H9 (cell line): ENCODE measurements around the gene TMEM59L. TPM values are rescaled to one million over a fixed set of nuclear protein-coding genes. Genes with fewer than 3 reads are reported as not detected.

ENCODE experiments used
- DNase-seq: peaks from one replicate; pipeline ENCODE4 v3.0.0-alpha.2; 2017
- H2AFZ ChIP-seq: one replicate; pipeline ENCODE4 v1.6.1; 2013; ENCODE audit warnings: mild to moderate bottlenecking, low read length, control low read depth, moderate library complexity
- H2AK5ac ChIP-seq: 2 replicates; pipeline ENCODE4 v1.6.1; 2013; ENCODE audit warnings: low read length, control low read depth, mixed read lengths; ENCODE audit not compliant: insufficient read length
- H2BK120ac ChIP-seq: one replicate; pipeline ENCODE4 v1.6.1; 2013; ENCODE audit warnings: low read depth, mild to moderate bottlenecking, low read length, control low read depth, inconsistent platforms; ENCODE audit not compliant: poor library complexity, severe bottlenecking
- H2BK12ac ChIP-seq: 2 replicates; pipeline ENCODE4 v1.6.1; 2013; ENCODE audit warnings: low read length, control low read depth, mixed read lengths, low read depth; ENCODE audit not compliant: insufficient read length
- H2BK15ac ChIP-seq: 2 replicates; pipeline ENCODE4 v1.6.1; 2013; ENCODE audit warnings: low read depth, low read length, control low read depth
- H2BK20ac ChIP-seq: one replicate; pipeline ENCODE4 v1.6.1; 2013; ENCODE audit warnings: low read depth, mild to moderate bottlenecking, low read length, control low read depth, inconsistent platforms; ENCODE audit not compliant: poor library complexity, severe bottlenecking
- H2BK5ac ChIP-seq: 2 replicates; pipeline ENCODE4 v1.6.1; 2013; ENCODE audit warnings: low read length, control low read depth, mixed read lengths; ENCODE audit not compliant: insufficient read length
- H3K14ac ChIP-seq: 2 replicates; pipeline ENCODE4 v1.6.1; 2013; ENCODE audit warnings: low read length, control low read depth; ENCODE audit not compliant: insufficient read depth
- H3K18ac ChIP-seq: 2 replicates; pipeline ENCODE4 v1.6.1; 2013; ENCODE audit warnings: low read depth, mild to moderate bottlenecking, mixed read lengths, low read length, control low read depth; ENCODE audit not compliant: insufficient read length
- H3K23ac ChIP-seq: 2 replicates; pipeline ENCODE4 v1.6.1; 2013; ENCODE audit warnings: low read length, control low read depth, mixed read lengths, low read depth; ENCODE audit not compliant: insufficient read length
- H3K23me2 ChIP-seq: 2 replicates; pipeline ENCODE4 v1.6.1; 2013; ENCODE audit warnings: low read depth, mild to moderate bottlenecking, mixed read lengths, low read length, control low read depth; ENCODE audit not compliant: insufficient read length, poor library complexity, severe bottlenecking
- H3K27ac ChIP-seq: 2 replicates; pipeline ENCODE4 v1.5.1; 2013; ENCODE audit warnings: low read length, control low read depth, mixed read lengths, low read depth; ENCODE audit not compliant: insufficient read length
- H3K27me3 ChIP-seq: 2 replicates; pipeline ENCODE4 v1.6.1; 2013; ENCODE audit warnings: low read length, control low read depth, inconsistent platforms; ENCODE audit not compliant: insufficient read depth
- H3K4ac ChIP-seq: 2 replicates; pipeline ENCODE4 v1.6.1; 2013; ENCODE audit warnings: low read depth, mild to moderate bottlenecking, control low read depth, inconsistent platforms, low read length, moderate library complexity
- H3K4me1 ChIP-seq: 2 replicates; pipeline ENCODE4 v1.6.1; 2013; ENCODE audit warnings: low read length, control low read depth, inconsistent platforms; ENCODE audit not compliant: insufficient read depth
- H3K4me2 ChIP-seq: 2 replicates; pipeline ENCODE4 v1.6.1; 2013; ENCODE audit warnings: low read length, control low read depth, mixed read lengths; ENCODE audit not compliant: insufficient read length, insufficient read depth
- H3K56ac ChIP-seq: 2 replicates; pipeline ENCODE4 v1.6.1; 2013; ENCODE audit warnings: low read depth, mild to moderate bottlenecking, mixed read lengths, low read length, control low read depth; ENCODE audit not compliant: insufficient read length
- H3K79me1 ChIP-seq: 2 replicates; pipeline ENCODE4 v1.6.1; 2013; ENCODE audit warnings: low read depth, mild to moderate bottlenecking, moderate library complexity, low read length, control low read depth, inconsistent platforms; ENCODE audit not compliant: insufficient read depth, poor library complexity, severe bottlenecking
- H3K79me2 ChIP-seq: 2 replicates; pipeline ENCODE4 v1.6.1; 2013; ENCODE audit warnings: low read length, control low read depth, inconsistent platforms; ENCODE audit not compliant: insufficient read depth
- H3K9ac ChIP-seq: 2 replicates; pipeline ENCODE4 v1.6.1; 2013; ENCODE audit warnings: low read length, control low read depth, mixed read lengths; ENCODE audit not compliant: insufficient read length; ENCODE audit errors: extremely low read depth
- H3K9me3 ChIP-seq: one replicate; pipeline ENCODE4 v1.6.1; 2013; ENCODE audit warnings: low read depth, low read length, inconsistent platforms; ENCODE audit not compliant: control insufficient read depth
- H3T11ph ChIP-seq: one replicate; pipeline ENCODE4 v1.6.1; 2013; ENCODE audit warnings: mild to moderate bottlenecking, low read length, control low read depth, inconsistent platforms
- H4K20me1 ChIP-seq: one replicate; pipeline ENCODE4 v1.6.1; 2013; ENCODE audit not compliant: control insufficient read depth, insufficient read length, insufficient read depth
- H4K5ac ChIP-seq: 2 replicates; pipeline ENCODE4 v1.6.1; 2013; ENCODE audit warnings: low read depth, mild to moderate bottlenecking, mixed read lengths, low read length, control low read depth; ENCODE audit not compliant: insufficient read length
- H4K8ac ChIP-seq: replicated peaks from 2 replicates; pipeline ENCODE4 v1.6.1; 2013; ENCODE audit warnings: low read length, control low read depth, mixed read lengths, low read depth; ENCODE audit not compliant: insufficient read length
- H4K91ac ChIP-seq: 2 replicates; pipeline ENCODE4 v1.6.1; 2013; ENCODE audit warnings: low read depth, mild to moderate bottlenecking, moderate library complexity, mixed read lengths, low read length, control low read depth; ENCODE audit not compliant: insufficient read length
- H3K27ac Mint-ChIP-seq, 3 experiments: 2 replicates in 2 of 3; 3 replicates in 1 of 3; pipeline ENCODE4 v1.8.0; 2020 to 2021; ENCODE audit warnings: mixed read lengths in 3 of 3, mild to moderate bottlenecking in 1 of 3, moderate library complexity in 1 of 3
- H3K27me3 Mint-ChIP-seq: 2 replicates; pipeline ENCODE4 v1.8.0; 2021; ENCODE audit warnings: low read depth, mild to moderate bottlenecking, moderate library complexity, mixed read lengths
- H3K36me3 Mint-ChIP-seq, 3 experiments: 2 replicates in 2 of 3; 3 replicates in 1 of 3; pipeline ENCODE4 v1.8.0; 2020 to 2021; ENCODE audit warnings: low read depth in 3 of 3, mixed read lengths in 3 of 3; ENCODE audit not compliant: insufficient read depth in 1 of 3
- H3K4me1 Mint-ChIP-seq, 2 experiments: 2 replicates each; pipeline ENCODE4 v1.8.0; 2020; ENCODE audit warnings: mixed read lengths in 2 of 2
- H3K4me3 Mint-ChIP-seq, 2 experiments: 2 replicates in 1 of 2; 3 replicates in 1 of 2; pipeline ENCODE4 v1.8.0; 2020 to 2021; ENCODE audit warnings: mild to moderate bottlenecking in 2 of 2, mixed read lengths in 2 of 2, moderate library complexity in 1 of 2
- H3K9me3 Mint-ChIP-seq, 2 experiments: 2 replicates in 1 of 2; 3 replicates in 1 of 2; pipeline ENCODE4 v1.8.0; 2020; ENCODE audit warnings: mild to moderate bottlenecking in 2 of 2, mixed read lengths in 2 of 2, moderate library complexity in 1 of 2
- CTCF ChIP-seq: fragments of 200-600 bp; sonication (generic); conservative IDR thresholded peaks from 3 replicates; pipeline ENCODE4 v1.8.0; 2021; ENCODE audit warnings: antibody characterized with exemption, mild to moderate bottlenecking
- WGBS: extraction: QIAGEN DNeasy Blood & Tissue Kit; methylation state at CpG from one replicate; pipeline ENCODE4 v1.1.7; 2013; ENCODE audit warnings: missing lambda C conversion rate, low lambda C conversion rate, mixed read lengths; ENCODE audit not compliant: insufficient read length; ENCODE audit errors: extremely low coverage; 5-methylcytosine and 5-hydroxymethylcytosine counted together
- total RNA-seq: library from RNA; stranded (reverse); gene quantifications from 2 replicates; pipeline ENCODE4 v1.2.1, GENCODE V29; 2021

TMEM59L gene
- total RNA-seq, 1 experiment from 2014 or later, result 12.0 TPM

- H3K56ac ChIP-seq, result no peak overlapping the region
- no peak overlapping the region for H4K8ac ChIP-seq
- no peaks in the 10 kb centered on the region for H3K27me3 ChIP-seq
- no peak overlapping the region for H3K18ac ChIP-seq
- Mint-ChIP-seq H3K27me3 (peaks cover 2% of the 10 kb centered on the region), H3K9me3 (no peaks in the 10 kb centered on the region), H3K4me1 (peaks cover 39 to 54% of the 10 kb centered on the region in 2 experiments), H3K4me3 (no peak overlapping the region), H3K27ac (no peak overlapping the region), H3K36me3 (peaks cover 0 to 2% (median 2%) of the 10 kb centered on the region in 3 experiments; a peak in 1 of 7 replicates)
- no peak overlapping the region for H3T11ph ChIP-seq
- no peak overlapping the region for H3K9ac ChIP-seq
- H2BK120ac ChIP-seq, result no peak overlapping the region
- DNase-seq, result no peak
- no peak overlapping the region for H3K14ac ChIP-seq
- H3K9me3 ChIP-seq, result no peaks in the 10 kb centered on the region
- no peak overlapping the region for H3K4ac ChIP-seq
- no peak overlapping the region for H2AK5ac ChIP-seq
- no CpG with 5 or more reads among the region's 1 CpG for WGBS
- no peaks in the 10 kb centered on the region for H4K20me1 ChIP-seq
- no peak overlapping the region for H4K5ac ChIP-seq
- H3K4me2 ChIP-seq, result no peak overlapping the region
- no peak overlapping the region for H2BK12ac ChIP-seq
- H3K79me2 ChIP-seq, result no peaks in the 10 kb centered on the region
- H3K23me2 ChIP-seq, result no peaks in the 10 kb centered on the region
- no peak overlapping the region for H2BK5ac ChIP-seq
- no peak overlapping the region for H3K27ac ChIP-seq
- no peak overlapping the region for H3K23ac ChIP-seq
- no peak for TF ChIP-seq CTCF
- H3K4me1 ChIP-seq, result no peaks in the 10 kb centered on the region; the same call in 1 of the 2 replicates
- no peak overlapping the region for H2BK20ac ChIP-seq
- no peak overlapping the region for H2BK15ac ChIP-seq
- H4K91ac ChIP-seq, result no peak overlapping the region
- H3K79me1 ChIP-seq, result no peaks in the 10 kb centered on the region
- H2AFZ ChIP-seq, result no peak overlapping the region
These were observed 34.7 kb downstream of the TMEM59L start for GRCh38 chr19:18647371-18647767.
